HEK293 (cell line): Measurements from ENCODE around the gene IGF1R.
A peak's percentile ranks its signal among the peaks of the same experiment; 100 is the strongest.

Experiments
- CTCF ChIA-PET: fragments of 350-600 bp; formaldehyde crosslinking; extraction: SDS; loops from one replicate; lab custom pipeline; 2021; ENCODE audit warnings: antibody characterized with exemption; lab: Yijun Ruan, JAX
- POLR2A ChIA-PET: fragments of 300-600 bp; formaldehyde crosslinking; extraction: SDS; loops from one replicate; lab custom pipeline; 2020; ENCODE audit warnings: antibody characterized with exemption, inconsistent platforms; lab: Yijun Ruan, JAX
- H3K27ac ChIP-seq: fragments of 200-500 bp; sonication (Bioruptor generic); 2 replicates; pipeline ENCODE4 v1.5.1; 2014; ENCODE audit warnings: low read depth, low read length, control low read depth, inconsistent platforms; ENCODE audit errors: extremely low read depth
- H3K36me3 ChIP-seq, 2 experiments: fragments of 200-500 bp in 1 of 2; sonication (Bioruptor generic) in 1 of 2; 1 replicate in 1 of 2; 2 replicates in 1 of 2; pipeline ENCODE4 v1.5.1; 2014 to 2017; ENCODE audit warnings: inconsistent platforms in 2 of 2, low read length in 2 of 2; ENCODE audit not compliant: control insufficient read depth in 2 of 2, insufficient read depth in 1 of 2
- H3K4me1 ChIP-seq: fragments of 200-500 bp; sonication (Bioruptor generic); 2 replicates; pipeline ENCODE4 v1.5.1; 2014; ENCODE audit warnings: mild to moderate bottlenecking, low read length, inconsistent platforms; ENCODE audit not compliant: control insufficient read depth, insufficient read depth
- H3K4me3 ChIP-seq: 2 replicates; pipeline ENCODE4 v1.5.1; 2011; ENCODE audit warnings: low read depth, mild to moderate bottlenecking, control low read depth, low read length, moderate library complexity
- H3K9me3 ChIP-seq: fragments of 200-500 bp; sonication (Bioruptor generic); 2 replicates; pipeline ENCODE4 v1.5.1; 2014; ENCODE audit warnings: low read depth, low read length, inconsistent platforms; ENCODE audit not compliant: control insufficient read depth, insufficient read depth
- BCL11B ChIP-seq: fragments of 450-650 bp; formaldehyde crosslinking; IDR thresholded peaks from 2 replicates; pipeline ENCODE4 v1.5.1; 2016; ENCODE audit warnings: low read depth, missing biosample characterization, missing genetic modification characterization
- EGR2 ChIP-seq: fragments of 450-650 bp; formaldehyde crosslinking; IDR thresholded peaks from 2 replicates; pipeline ENCODE4 v1.5.1; 2016; ENCODE audit warnings: low read depth, missing biosample characterization, missing genetic modification characterization
- FEZF1 ChIP-seq: fragments of 450-650 bp; formaldehyde crosslinking; IDR thresholded peaks from 2 replicates; pipeline ENCODE4 v1.5.1; 2016; ENCODE audit warnings: missing biosample characterization, missing genetic modification characterization
- KLF1 ChIP-seq: fragments of 450-650 bp; formaldehyde crosslinking; IDR thresholded peaks from 2 replicates; pipeline ENCODE4 v1.5.1; 2016; ENCODE audit warnings: missing biosample characterization, missing genetic modification characterization
- KLF16 ChIP-seq: fragments of 450-650 bp; formaldehyde crosslinking; IDR thresholded peaks from 2 replicates; pipeline ENCODE4 v1.5.1; 2017; ENCODE audit warnings: missing biosample characterization, missing genetic modification characterization
- SP7 ChIP-seq: fragments of 450-650 bp; formaldehyde crosslinking; IDR thresholded peaks from 2 replicates; pipeline ENCODE4 v1.5.1; 2016; ENCODE audit warnings: missing biosample characterization, missing genetic modification characterization
- WT1 ChIP-seq: fragments of 450-650 bp; formaldehyde crosslinking; IDR thresholded peaks from 2 replicates; pipeline ENCODE4 v1.5.1; 2016; ENCODE audit warnings: missing biosample characterization, missing genetic modification characterization
- ZBTB11 ChIP-seq: fragments of 450-650 bp; formaldehyde crosslinking; conservative IDR thresholded peaks from 2 replicates; pipeline ENCODE4 v1.5.1; 2016; ENCODE audit warnings: low read depth, missing biosample characterization, missing genetic modification characterization
- ZBTB48 ChIP-seq: fragments of 450-650 bp; formaldehyde crosslinking; IDR thresholded peaks from 2 replicates; pipeline ENCODE4 v1.5.1; 2016; ENCODE audit warnings: missing biosample characterization, missing genetic modification characterization
- ZFHX2 ChIP-seq: fragments of 450-650 bp; formaldehyde crosslinking; conservative IDR thresholded peaks from 2 replicates; pipeline ENCODE4 v1.5.1; 2016; ENCODE audit warnings: missing biosample characterization, missing genetic modification characterization
- ZFP37 ChIP-seq: fragments of 450-650 bp; formaldehyde crosslinking; IDR thresholded peaks from 2 replicates; pipeline ENCODE4 v1.5.1; 2016; ENCODE audit warnings: missing biosample characterization, missing genetic modification characterization
- ZFP41 ChIP-seq: fragments of 450-650 bp; formaldehyde crosslinking; IDR thresholded peaks from 2 replicates; pipeline ENCODE4 v1.5.1; 2016; ENCODE audit warnings: missing biosample characterization, missing genetic modification characterization, borderline replicate concordance
- ZNF138 ChIP-seq: fragments of 450-650 bp; formaldehyde crosslinking; IDR thresholded peaks from 2 replicates; pipeline ENCODE4 v1.5.1; 2016; ENCODE audit warnings: missing biosample characterization, missing genetic modification characterization, borderline replicate concordance
- ZNF140 ChIP-seq: fragments of 450-650 bp; formaldehyde crosslinking; IDR thresholded peaks from 2 replicates; pipeline ENCODE4 v1.5.1; 2016; ENCODE audit warnings: missing biosample characterization, missing genetic modification characterization
- ZNF155 ChIP-seq: fragments of 450-650 bp; formaldehyde crosslinking; IDR thresholded peaks from 2 replicates; pipeline ENCODE4 v1.5.1; 2016; ENCODE audit warnings: missing biosample characterization, missing genetic modification characterization
- ZNF302 ChIP-seq: fragments of 450-650 bp; formaldehyde crosslinking; IDR thresholded peaks from 2 replicates; pipeline ENCODE4 v1.5.1; 2016; ENCODE audit warnings: missing biosample characterization, missing genetic modification characterization, low read depth
- ZNF514 ChIP-seq: fragments of 450-650 bp; formaldehyde crosslinking; IDR thresholded peaks from 2 replicates; pipeline ENCODE4 v1.5.1; 2016; ENCODE audit warnings: missing biosample characterization, missing genetic modification characterization
- ZNF610 ChIP-seq: fragments of 450-650 bp; formaldehyde crosslinking; IDR thresholded peaks from 2 replicates; pipeline ENCODE4 v1.5.1; 2016; ENCODE audit warnings: missing biosample characterization, missing genetic modification characterization, borderline replicate concordance
- ZNF621 ChIP-seq: fragments of 450-650 bp; formaldehyde crosslinking; IDR thresholded peaks from 2 replicates; pipeline ENCODE4 v1.5.1; 2017; ENCODE audit warnings: missing biosample characterization, missing genetic modification characterization
- ZNF664 ChIP-seq: fragments of 450-650 bp; formaldehyde crosslinking; IDR thresholded peaks from 2 replicates; pipeline ENCODE4 v1.5.1; 2016; ENCODE audit warnings: missing biosample characterization, missing genetic modification characterization
- ZSCAN16 ChIP-seq: fragments of 450-650 bp; formaldehyde crosslinking; IDR thresholded peaks from 2 replicates; pipeline ENCODE4 v1.5.1; 2016; ENCODE audit warnings: missing biosample characterization, missing genetic modification characterization
- ZSCAN5A ChIP-seq: fragments of 450-650 bp; formaldehyde crosslinking; IDR thresholded peaks from 2 replicates; pipeline ENCODE4 v1.5.1; 2016; ENCODE audit warnings: missing biosample characterization, missing genetic modification characterization
- ZXDB ChIP-seq: fragments of 450-650 bp; formaldehyde crosslinking; IDR thresholded peaks from 2 replicates; pipeline ENCODE4 v1.5.1; 2016; ENCODE audit warnings: missing biosample characterization, missing genetic modification characterization

The IGF1R gene

GRCh38 chr15:99006146-99006545 lies 357.8 kb downstream of the IGF1R start (continued):
- TF ChIP-seq ZBTB48 (no peak), ZNF664 (tag by site-specific recombination) (no peak), ZXDB (tag by site-specific recombination) (no peak), ZNF155 (tag by site-specific recombination) (no peak), ZNF140 (no peak), ZNF610 (tag by site-specific recombination) (no peak), KLF1 (tag by site-specific recombination) (no peak), ZNF514 (tag by site-specific recombination) (no peak), ZFP41 (tag by site-specific recombination) (no peak)

- no peaks in the 10 kb centered on the region for H3K9me3 ChIP-seq
- ChIA-PET CTCF (interaction anchor here (1.8 kb wide), 1 partner anchor 125 kb away, joined by 4 read pairs; no protein-coding TSS in a partner anchor), POLR2A (no interaction called here)
Measured at GRCh38 chr15:99006904-99007495, 358.7 kb downstream of the IGF1R start.

More at GRCh38 chr15:99006904-99007495, 358.7 kb downstream of the IGF1R start:
- no peak overlapping the region for H3K4me3 ChIP-seq
- no peaks in the 10 kb centered on the region for H3K36me3 ChIP-seq
- no peak overlapping the region for H3K27ac ChIP-seq
- peaks cover 6% of the 10 kb centered on the region for H3K4me1 ChIP-seq
- TF ChIP-seq ZFP37 (tag by site-specific recombination) (no peak), BCL11B (tag by site-specific recombination) (no peak), ZNF138 (tag by site-specific recombination) (no peak), WT1 (tag by site-specific recombination) (no peak), ZSCAN16 (tag by site-specific recombination) (no peak), ZNF302 (tag by site-specific recombination) (no peak), EGR2 (peak; percentile 73; the same call in 1 of the 2 replicates), ZNF514 (tag by site-specific recombination) (no peak), SP7 (tag by site-specific recombination) (no peak), ZBTB11 (tag by site-specific recombination) (no peak), KLF16 (tag by site-specific recombination) (no peak), FEZF1 (no peak), ZBTB48 (no peak), ZFHX2 (peak; percentile 81), ZNF621 (no peak), ZSCAN5A (tag by site-specific recombination) (no peak)
- TF ChIP-seq, all 188 proteins: peak for 2
